GM12873 (cell line): ENCODE data around the gene A2M.

ENCODE experiments used
- CTCF ChIP-seq: IDR thresholded peaks from 2 replicates; pipeline ENCODE4 v1.5.1; 2012; ENCODE audit warnings: low read depth, mild to moderate bottlenecking, moderate library complexity, low read length, control low read depth; ENCODE audit not compliant: insufficient read depth; ENCODE audit errors: missing control alignments

Gene A2M

GRCh38 chr12:9094512-9095206 lies 21.1 kb downstream of the A2M start:
- no peak for TF ChIP-seq CTCF

GRCh38 chr12:9091891-9092598 lies 23.7 kb downstream of the A2M start:
- no peak for TF ChIP-seq CTCF

GRCh38 chr12:9090220-9090619 lies 25.5 kb downstream of the A2M start:
- TF ChIP-seq CTCF, result no peak

- TF ChIP-seq CTCF, result no peak
These were observed 28.5 kb downstream of the A2M start for GRCh38 chr12:9087087-9087835.

GRCh38 chr12:9086087-9086486 lies 29.6 kb downstream of the A2M start:
- no peak for TF ChIP-seq CTCF

GRCh38 chr12:9084417-9084816 lies 31.3 kb downstream of the A2M start:
- no peak for TF ChIP-seq CTCF

- TF ChIP-seq CTCF, result no peak
These were observed 31.9 kb downstream of the A2M start for GRCh38 chr12:9083793-9084192.
